Transverse colon (tissue), 4 donors: Measurements from ENCODE around the gene EIF5AL1. TPM values are rescaled to one million over a fixed set of nuclear protein-coding genes. Genes with fewer than 3 reads are reported as not detected.

Experiments used
- DNase-seq: peaks from one replicate; pipeline ENCODE4 v3.0.0-alpha.2; 2019
- H3K27ac ChIP-seq, 4 donors: fragments of 200-600 bp; sonication (generic); 2 replicates each; pipeline ENCODE4 v1.5.1; 2016 to 2018; ENCODE audit warnings: inconsistent platforms in 4 of 4
- H3K27me3 ChIP-seq: fragments of 200-600 bp; sonication (generic); 2 replicates; pipeline ENCODE4 v1.5.1; 2017; ENCODE audit warnings: inconsistent platforms
- H3K36me3 ChIP-seq, 4 donors: fragments of 200-600 bp; sonication (generic); 2 replicates each; pipeline ENCODE4 v1.5.1; 2017 to 2019; ENCODE audit warnings: inconsistent platforms in 4 of 4
- H3K4me1 ChIP-seq, 4 donors: fragments of 200-600 bp; sonication (generic); 2 replicates each; pipeline ENCODE4 v1.5.1; 2017 to 2020; ENCODE audit warnings: inconsistent platforms in 4 of 4
- H3K4me3 ChIP-seq, 4 donors: fragments of 200-600 bp; sonication (generic); 1 replicate in 1 of 4; 2 replicates in 3 of 4; pipeline versions ENCODE4 v1.5.1 to v1.6.1; 2017 to 2019; ENCODE audit warnings: inconsistent platforms in 4 of 4
- H3K9me3 ChIP-seq, 2 donors: fragments of 200-600 bp; sonication (generic); 2 replicates each; pipeline ENCODE4 v1.5.1; 2017 to 2019; ENCODE audit warnings: inconsistent platforms in 2 of 2
- CTCF ChIP-seq, 5 experiments: fragments of 200-600 bp in 3 of 5; fragments of 450-650 bp in 2 of 5; sonication (generic) in 3 of 5; IDR thresholded peaks; 1 replicate in 2 of 5; 2 replicates in 3 of 5; pipeline ENCODE4 v1.5.1; 2016 to 2017; ENCODE audit warnings: antibody characterized with exemption in 5 of 5, inconsistent platforms in 3 of 5, mild to moderate bottlenecking in 2 of 5, moderate library complexity in 1 of 5
- EP300 ChIP-seq: sonication (generic); formaldehyde crosslinking; IDR thresholded peaks from one replicate; pipeline ENCODE4 v1.6.1; 2017; ENCODE audit warnings: antibody characterized with exemption, low read depth
- POLR2A ChIP-seq: fragments of 450-650 bp; IDR thresholded peaks from one replicate; pipeline ENCODE4 v1.6.1; 2016; ENCODE audit warnings: antibody characterized with exemption, mild to moderate bottlenecking, moderate library complexity
- POLR2AphosphoS5 ChIP-seq, 3 donors: sonication (generic); formaldehyde crosslinking; IDR thresholded peaks; one replicate each; pipeline ENCODE4 v1.6.1; 2016; ENCODE audit warnings: antibody characterized with exemption in 3 of 3
- WGBS, 2 donors: methylation state at CpG; one replicate each; pipeline ENCODE4 v1.1.5; 2018; ENCODE audit warnings: low coverage in 1 of 2; 5-methylcytosine and 5-hydroxymethylcytosine counted together
- in situ Hi-C, 4 donors: fragments of 200-750 bp; cut with MboI; loops; one replicate each; pipeline versions ENCODE4 v1.15.0 to v1.15.1; 2017; ENCODE audit warnings: low sequenced_read_pairs in 3 of 4, low pct_ligation_motif_present in 1 of 4, low pct_unique_long_range_greater_than_20kb in 1 of 4
- intact Hi-C: fragments of 100-400 bp; cut with DNase I; formaldehyde crosslinking; loops from one replicate; pipeline ENCODE4 v1.15.1; 2023; ENCODE audit warnings: low total_unique reads
- total RNA-seq, 4 donors: library from RNA; depleted of rRNA; stranded (reverse); fragments of >200 nt; gene quantifications; one replicate each; pipeline ENCODE4 v1.1.0, GENCODE V29; 2016

The EIF5AL1 gene
- total RNA-seq, 4 donors from 2014 or later = 0.16 to 0.27 TPM; not detected in 2

GRCh38 chr10:79482741-79483140, 29.6 kb upstream of the EIF5AL1 start:
- WGBS, 2 donors = 60 to 69% methylated on average over 4 of the region's 4 CpGs
- Histone ChIP-seq H3K36me3 (no peaks in the 10 kb centered on the region), H3K4me3 (no peak overlapping the region), H3K27me3 (no peaks in the 10 kb centered on the region), H3K9me3 (no peaks in the 10 kb centered on the region), H3K27ac (no peak overlapping the region), H3K4me1 (peaks cover 0 to 3% (median under 1%) of the 10 kb centered on the region in 4 donors)
- no peak for TF ChIP-seq EP300
- no peak for TF ChIP-seq POLR2A
- TF ChIP-seq CTCF (IDR thresholded peaks at IDR 0.05) = no peak
- TF ChIP-seq POLR2AphosphoS5 (IDR thresholded peaks at IDR 0.05) = no peak
- DNase-seq = no peak
- intact Hi-C loops (no loop called here), in situ Hi-C loops (no loop called here)

GRCh38 chr10:79483299-79483698, 29.0 kb upstream of the EIF5AL1 start:
- Histone ChIP-seq H3K4me3 (no peak overlapping the region), H3K4me1 (peaks cover 0 to 6% (median 3%) of the 10 kb centered on the region in 4 donors), H3K27me3 (no peaks in the 10 kb centered on the region), H3K36me3 (no peaks in the 10 kb centered on the region), H3K27ac (peak overlapping the region; percentile 45 to 57 (median 54)), H3K9me3 (no peaks in the 10 kb centered on the region)
- WGBS, 2 donors = 62 to 71% methylated on average over 3 of the region's 3 CpGs
- intact Hi-C loops = no loop called here
- DNase-seq = no peak
- TF ChIP-seq EP300 = no peak
- TF ChIP-seq CTCF (IDR thresholded peaks at IDR 0.05) = no peak
- no peak for TF ChIP-seq POLR2A
- no peak for TF ChIP-seq POLR2AphosphoS5 (IDR thresholded peaks at IDR 0.05)
- in situ Hi-C loops = no loop called here

GRCh38 chr10:79483948-79484347, 28.4 kb upstream of the EIF5AL1 start:
- in situ Hi-C loops = no loop called here
- no peak for DNase-seq
- 56% methylated on average over 2 of the region's 2 CpGs; no CpG with 5 or more reads in 1 of the 2 donors for WGBS, 2 donors
- no peak overlapping the region for H3K4me3 ChIP-seq
- intact Hi-C loops = no loop called here
- no peak for TF ChIP-seq POLR2AphosphoS5 (IDR thresholded peaks at IDR 0.05)
- no peak for TF ChIP-seq EP300
- no peak for TF ChIP-seq POLR2A
- TF ChIP-seq CTCF (IDR thresholded peaks at IDR 0.05) = no peak
- H3K9me3 ChIP-seq = no peaks in the 10 kb centered on the region
- peaks cover 0 to 6% (median 3%) of the 10 kb centered on the region in 4 donors for H3K4me1 ChIP-seq
- H3K27ac ChIP-seq = peak overlapping the region; percentile 45 to 57 (median 54)
- no peaks in the 10 kb centered on the region for H3K36me3 ChIP-seq
- no peaks in the 10 kb centered on the region for H3K27me3 ChIP-seq

GRCh38 chr10:79484476-79484875, 27.9 kb upstream of the EIF5AL1 start:
- no peak for DNase-seq
- 80 to 88% methylated on average over 6 of the region's 6 CpGs for WGBS, 2 donors
- Histone ChIP-seq H3K4me3 (no peak overlapping the region), H3K4me1 (peaks cover 0 to 6% (median 3%) of the 10 kb centered on the region in 4 donors), H3K27ac (no peak overlapping the region), H3K36me3 (no peaks in the 10 kb centered on the region), H3K9me3 (no peaks in the 10 kb centered on the region), H3K27me3 (no peaks in the 10 kb centered on the region)
- in situ Hi-C loops = no loop called here
- intact Hi-C loops = no loop called here
- TF ChIP-seq CTCF (IDR thresholded peaks at IDR 0.05) (no peak), POLR2AphosphoS5 (IDR thresholded peaks at IDR 0.05) (no peak), POLR2A (no peak), EP300 (no peak)
